Psoas muscle (tissue), 8 donors: ENCODE measurements around the gene TIMP4. TPM values are rescaled to one million over a fixed set of nuclear protein-coding genes. Genes with fewer than 3 reads are reported as not detected.

ENCODE experiments used
- ATAC-seq, 4 donors: fragments of 200-7000 bp; cut with Tn5 transposase; one replicate each; pipeline ENCODE4 v1.9.1; 2020; ENCODE audit warnings: moderate library complexity in 3 of 4, mild to moderate bottlenecking in 2 of 4
- DNase-seq, 2 donors: peaks; one replicate each; pipeline ENCODE4 v3.0.0-alpha.2; 2020
- H3K27ac ChIP-seq: fragments of 200-600 bp; one replicate; pipeline ENCODE4 v1.8.0; 2022
- H3K27me3 ChIP-seq, 3 donors: fragments of 200-600 bp in 1 of 3; one replicate each; pipeline versions ENCODE4 v1.6.1 to v1.8.0; 2013 to 2022; ENCODE audit warnings: low read length in 2 of 3, mild to moderate bottlenecking in 2 of 3, moderate library complexity in 1 of 3; ENCODE audit not compliant: insufficient read depth in 3 of 3
- H3K36me3 ChIP-seq, 2 donors: fragments of 200-600 bp in 1 of 2; one replicate each; pipeline versions ENCODE4 v1.6.1 to v1.8.0; 2013 to 2022; ENCODE audit warnings: low read depth in 1 of 2, mild to moderate bottlenecking in 1 of 2, moderate library complexity in 1 of 2; ENCODE audit not compliant: insufficient read depth in 1 of 2
- H3K4me1 ChIP-seq: fragments of 200-600 bp; one replicate; pipeline ENCODE4 v1.8.0; 2022
- H3K4me3 ChIP-seq: fragments of 200-600 bp; one replicate; pipeline ENCODE4 v1.8.0; 2022; ENCODE audit warnings: mild to moderate bottlenecking
- H3K9me3 ChIP-seq: fragments of 200-600 bp; one replicate; pipeline ENCODE4 v1.8.0; 2022
- CTCF ChIP-seq: fragments of 200-600 bp; IDR thresholded peaks from one replicate; pipeline ENCODE4 v1.8.0; 2022; ENCODE audit warnings: antibody characterized with exemption
- whole genome bisulfite sequencing, 3 donors: extraction: QIAGEN DNeasy Blood & Tissue Kit; methylation state at CpG; one replicate each; pipeline versions ENCODE4 v1.1.6 to v1.1.7; 2013; 5-methylcytosine and 5-hydroxymethylcytosine counted together
- intact Hi-C, 2 donors: fragments of 100-400 bp; cut with DNase I; formaldehyde crosslinking; loops; one replicate each; pipeline versions ENCODE4 v1.11.0 to v1.14.2; 2022
- polyA plus RNA-seq, 3 donors: library from polyadenylated mRNA; stranded (reverse); fragments of 200-250 nt; gene quantifications; one replicate each; pipeline ENCODE4 v1.2.3, GENCODE V29; 2013
- total RNA-seq, 4 donors: library from RNA; stranded (reverse); fragmentation: NEBNext Ultra II Directional in 2 of 4; extraction: Animal tissue kit (Norgen Biotek cat#: 25700) in 2 of 4; gene quantifications; one replicate each; pipeline versions ENCODE4 v1.2.1 to v1.2.4, GENCODE V29; 2021 to 2023
- donor health status: healthy with polysubstance abuse.
- donor health status: DM: no; HTN: no; CAD: no; lungs with moderate emphysema.
- donor health status: Bipolar disorder and iron deficiency.
- donor health status: healthy.
- donor health status: DM: yes; HTN: yes; CAD: no.
- donor health status: DM: no; HTN: no; CAD: no.
- donor health status: DM: no; HTN: no; CAD: no.
- donor health status: DM: yes; HTN: yes; CAD: no.

The TIMP4 gene
- total and polyA plus RNA-seq, 7 donors: 1.3 to 24.1 (median 17.7) TPM

- intact Hi-C loops: no loop called here
- peaks cover 4% of the 10 kb centered on the region for H3K4me1 ChIP-seq
- 16 to 22% (median 19%) methylated on average over 1 of the region's 1 CpG for WGBS, 3 donors
- no peaks in the 10 kb centered on the region for H3K36me3 ChIP-seq
- H3K4me3 ChIP-seq: no peak overlapping the region
- no peaks in the 10 kb centered on the region for H3K27me3 ChIP-seq
- H3K27ac ChIP-seq: no peak overlapping the region
- no peak for ATAC-seq
- no peaks in the 10 kb centered on the region for H3K9me3 ChIP-seq
- no peak for TF ChIP-seq CTCF
- DNase-seq: no peak
These were observed 25.8 kb downstream of the TIMP4 start for GRCh38 chr3:12132881-12133280.

- WGBS, 3 donors: 81 to 87% (median 82%) methylated on average over 3 of the region's 3 CpGs
- no peak for DNase-seq
- Histone ChIP-seq H3K4me1 (no peaks in the 10 kb centered on the region), H3K27me3 (no peaks in the 10 kb centered on the region), H3K27ac (no peak overlapping the region), H3K4me3 (no peak overlapping the region), H3K9me3 (no peaks in the 10 kb centered on the region), H3K36me3 (no peaks in the 10 kb centered on the region)
- intact Hi-C loops: no loop called here
- no peak for TF ChIP-seq CTCF
- ATAC-seq: no peak
These were observed 27.2 kb downstream of the TIMP4 start for GRCh38 chr3:12131351-12132090.

- H3K4me1 ChIP-seq: no peaks in the 10 kb centered on the region
- ATAC-seq (no peak), DNase-seq (no peak)
- peaks cover 0 to 10% (median 5%) of the 10 kb centered on the region in 3 donors for H3K27me3 ChIP-seq
- no peaks in the 10 kb centered on the region for H3K36me3 ChIP-seq
- no peak for TF ChIP-seq CTCF
- intact Hi-C loops: no loop called here
- 91 to 96% (median 92%) methylated on average over 1 of the region's 1 CpG for WGBS, 3 donors
- no peak overlapping the region for H3K4me3 ChIP-seq
- H3K9me3 ChIP-seq: no peaks in the 10 kb centered on the region
- no peak overlapping the region for H3K27ac ChIP-seq
These were observed 31.3 kb downstream of the TIMP4 start for GRCh38 chr3:12127391-12127790.

- intact Hi-C loops: no loop called here
- H3K27me3 ChIP-seq: peaks cover 0 to 11% (median 5%) of the 10 kb centered on the region in 3 donors
- no peak for ATAC-seq
These were observed 32.9 kb downstream of the TIMP4 start for GRCh38 chr3:12125772-12126171.

More at GRCh38 chr3:12125772-12126171, 32.9 kb downstream of the TIMP4 start:
- H3K9me3 ChIP-seq: no peaks in the 10 kb centered on the region
- no peak overlapping the region for H3K27ac ChIP-seq
- H3K4me1 ChIP-seq: no peaks in the 10 kb centered on the region
- H3K4me3 ChIP-seq: no peak overlapping the region
- no peak for TF ChIP-seq CTCF
- H3K36me3 ChIP-seq: no peaks in the 10 kb centered on the region
- DNase-seq: no peak
- 79 to 84% (median 83%) methylated on average over 1 of the region's 1 CpG for WGBS, 3 donors
